DMS 273 (cell line): ENCODE results near the gene RAG1.

Experiments used
- DNase-seq: peaks from one replicate; lab custom pipeline; 2025; ENCODE audit not compliant: unreplicated experiment; lab: John Stamatoyannopoulos, UW

Gene RAG1

GRCh38 chr11:36588099-36588498, 20.3 kb downstream of the RAG1 start:
- DNase-seq, result no peak

- DNase-seq, result no peak
Observed at GRCh38 chr11:36590513-36590912, 22.7 kb downstream of the RAG1 start.

- DNase-seq, result no peak
Observed at GRCh38 chr11:36591433-36591832, 23.6 kb downstream of the RAG1 start.

GRCh38 chr11:36594316-36594989, 26.6 kb downstream of the RAG1 start, which contains the start of gene IFTAP:
IFTAP (plus strand) TSS chr11:36594502; CDS start chr11:36610104, 15,602 bp downstream.
- peak; percentile 91 for DNase-seq

- DNase-seq, result no peak
Observed at GRCh38 chr11:36596880-36597279, 29.1 kb downstream of the RAG1 start.

- no peak for DNase-seq
Observed at GRCh38 chr11:36598051-36598450, 30.2 kb downstream of the RAG1 start, which contains the start of gene RAG2. RAG2 (minus strand) TSS chr11:36598236; CDS start chr11:36594168, 4,068 bp downstream.

GRCh38 chr11:36600180-36600579, 32.4 kb downstream of the RAG1 start:
- no peak for DNase-seq

GRCh38 chr11:36601155-36601554, 33.3 kb downstream of the RAG1 start:
- DNase-seq, result no peak

- no peak for DNase-seq
Observed at GRCh38 chr11:36602135-36602534, 34.3 kb downstream of the RAG1 start.

- DNase-seq, result no peak
Observed at GRCh38 chr11:36605221-36606216, 37.7 kb downstream of the RAG1 start.

- DNase-seq, result no peak
Observed at GRCh38 chr11:36608491-36609199, 40.8 kb downstream of the RAG1 start.

- DNase-seq, result no peak
Observed at GRCh38 chr11:36609383-36609782, 41.6 kb downstream of the RAG1 start.

- no peak for DNase-seq
Observed at GRCh38 chr11:36615826-36616225, 48.0 kb downstream of the RAG1 start.

GRCh38 chr11:36617543-36618362, 49.9 kb downstream of the RAG1 start:
- no peak for DNase-seq

- DNase-seq, result no peak
Observed at GRCh38 chr11:36618363-36619047, 50.7 kb downstream of the RAG1 start.

GRCh38 chr11:36619502-36619901, 51.7 kb downstream of the RAG1 start:
- DNase-seq, result peak; percentile 20

GRCh38 chr11:36620246-36620645, 52.4 kb downstream of the RAG1 start:
- DNase-seq, result no peak

GRCh38 chr11:36622431-36623136, 54.8 kb downstream of the RAG1 start:
- peak; percentile 25 for DNase-seq

- no peak for DNase-seq
Observed at GRCh38 chr11:36623494-36623893, 55.7 kb downstream of the RAG1 start.
